BJ (cell line): ENCODE results near the gene XPNPEP2. TPM values are rescaled to one million over a fixed set of nuclear protein-coding genes. Genes with fewer than 3 reads are reported as not detected.

Experiments used
- CTCF ChIA-PET: fragments of 350-600 bp; formaldehyde crosslinking; extraction: SDS; loops from one replicate; lab custom pipeline; 2021; ENCODE audit warnings: antibody characterized with exemption, inconsistent platforms; lab: Yijun Ruan, JAX
- POLR2A ChIA-PET: fragments of 300-600 bp; sonication (Branson Sonifier 250); formaldehyde crosslinking; extraction: SDS; loops from one replicate; lab custom pipeline; 2021; ENCODE audit warnings: antibody characterized with exemption; lab: Charles Lee
- DNase-seq: peaks from one replicate; pipeline ENCODE4 v3.0.0-alpha.2; 2011; ENCODE audit warnings: low read depth
- H3K27me3 ChIP-seq: 2 replicates; pipeline ENCODE4 v1.6.0; 2011; ENCODE audit warnings: low read length; ENCODE audit not compliant: control insufficient read depth, insufficient read depth
- H3K36me3 ChIP-seq: 2 replicates; pipeline ENCODE4 v1.5.1; 2011; ENCODE audit warnings: low read length; ENCODE audit not compliant: control insufficient read depth, insufficient read depth
- H3K4me3 ChIP-seq: 2 replicates; pipeline ENCODE4 v1.5.1; 2011; ENCODE audit warnings: low read depth, mild to moderate bottlenecking, control low read depth, low read length
- polyA plus RNA-seq: library from polyadenylated mRNA; depleted of rRNA; stranded (reverse); fragments of >200 nt; gene quantifications from 2 replicates; pipeline ENCODE4 v1.2.3, GENCODE V29; 2011
- TF ChIP-seq, protein P1 (sequence below): IDR thresholded peaks from 2 replicates; pipeline ENCODE4 v1.5.1; 2011; ENCODE audit warnings: low read depth, mild to moderate bottlenecking, control low read depth, inconsistent platforms, low read length, moderate library complexity; ENCODE audit not compliant: insufficient read depth

Gene XPNPEP2
- polyA plus RNA-seq, 1 experiment, result 0.32 TPM

GRCh38 chrX:129719268-129719667 is 19.5 kb upstream of the XPNPEP2 start:
- TF ChIP-seq, protein P1, sequence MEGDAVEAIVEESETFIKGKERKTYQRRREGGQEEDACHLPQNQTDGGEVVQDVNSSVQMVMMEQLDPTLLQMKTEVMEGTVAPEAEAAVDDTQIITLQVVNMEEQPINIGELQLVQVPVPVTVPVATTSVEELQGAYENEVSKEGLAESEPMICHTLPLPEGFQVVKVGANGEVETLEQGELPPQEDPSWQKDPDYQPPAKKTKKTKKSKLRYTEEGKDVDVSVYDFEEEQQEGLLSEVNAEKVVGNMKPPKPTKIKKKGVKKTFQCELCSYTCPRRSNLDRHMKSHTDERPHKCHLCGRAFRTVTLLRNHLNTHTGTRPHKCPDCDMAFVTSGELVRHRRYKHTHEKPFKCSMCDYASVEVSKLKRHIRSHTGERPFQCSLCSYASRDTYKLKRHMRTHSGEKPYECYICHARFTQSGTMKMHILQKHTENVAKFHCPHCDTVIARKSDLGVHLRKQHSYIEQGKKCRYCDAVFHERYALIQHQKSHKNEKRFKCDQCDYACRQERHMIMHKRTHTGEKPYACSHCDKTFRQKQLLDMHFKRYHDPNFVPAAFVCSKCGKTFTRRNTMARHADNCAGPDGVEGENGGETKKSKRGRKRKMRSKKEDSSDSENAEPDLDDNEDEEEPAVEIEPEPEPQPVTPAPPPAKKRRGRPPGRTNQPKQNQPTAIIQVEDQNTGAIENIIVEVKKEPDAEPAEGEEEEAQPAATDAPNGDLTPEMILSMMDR, result no peak
- CTCF ChIA-PET, result no interaction called here
- peaks cover 4% of the 10 kb centered on the region for H3K27me3 ChIP-seq
- DNase-seq, result no peak
- no peak overlapping the region for H3K4me3 ChIP-seq
- no peaks in the 10 kb centered on the region for H3K36me3 ChIP-seq
- POLR2A ChIA-PET, result no interaction called here

- POLR2A ChIA-PET, result no interaction called here
- CTCF ChIA-PET, result interaction anchor here (1.9 kb wide), 1 partner anchor 88 kb away, joined by 4 read pairs; no protein-coding TSS in a partner anchor
- DNase-seq, result no peak
- peaks cover 3% of the 10 kb centered on the region; the same call in 1 of the 2 replicates for H3K27me3 ChIP-seq
- no peaks in the 10 kb centered on the region for H3K36me3 ChIP-seq
- no peak overlapping the region for H3K4me3 ChIP-seq
- TF ChIP-seq, protein P1, result no peak
These were observed 18.7 kb upstream of the XPNPEP2 start for GRCh38 chrX:129719931-129720530.

DNA sequence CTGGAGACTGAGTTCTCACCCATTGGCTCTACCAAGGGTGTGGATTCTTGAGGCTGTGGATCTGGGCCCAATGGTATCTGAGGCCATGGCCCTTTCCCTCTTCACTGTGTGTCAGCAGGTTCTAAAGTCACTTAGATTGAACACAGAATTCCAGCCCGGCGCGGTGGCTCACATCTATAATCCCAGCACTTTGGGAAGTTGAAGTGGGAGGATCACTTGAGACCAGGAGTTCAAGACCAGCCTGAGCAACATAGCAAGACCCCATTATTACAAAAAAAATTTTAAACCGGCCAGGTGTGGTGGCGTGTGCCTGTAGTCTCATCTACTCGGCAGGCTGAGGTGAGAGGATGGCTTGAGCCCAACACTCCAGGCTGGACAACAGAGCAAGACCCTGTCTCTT is 18.0 kb upstream of the XPNPEP2 start:
- Histone ChIP-seq H3K27me3 (peaks cover 3% of the 10 kb centered on the region; the same call in 1 of the 2 replicates), H3K36me3 (no peaks in the 10 kb centered on the region), H3K4me3 (no peak overlapping the region)
- DNase-seq, result no peak
- TF ChIP-seq, protein P1, result no peak
- ChIA-PET CTCF (interaction anchor here (1.3 to 1.9 kb wide), 2 partner anchors 83 to 89 kb away, joined by 4 read pairs; no protein-coding TSS in a partner anchor), POLR2A (no interaction called here)

DNA sequence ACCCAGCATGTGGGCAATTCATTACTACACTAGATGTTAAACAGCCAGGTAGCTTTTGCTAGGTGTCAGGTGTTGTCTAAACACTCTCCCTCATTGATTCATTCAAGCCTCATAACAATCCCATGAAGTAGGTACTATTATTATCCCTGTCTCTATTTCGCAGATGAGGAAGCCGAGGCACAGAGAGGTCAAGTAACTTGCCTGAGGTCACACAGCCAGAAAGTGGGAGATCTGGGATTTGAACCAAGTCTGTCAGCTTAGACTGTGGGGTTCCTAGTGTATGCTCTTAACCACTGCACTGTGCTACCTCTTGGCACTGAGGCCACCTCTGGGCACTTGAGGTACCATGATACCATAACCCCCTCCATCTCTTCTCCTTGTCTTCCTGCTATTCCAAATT is 17.4 kb upstream of the XPNPEP2 start:
- H3K27me3 ChIP-seq, result peaks cover 3% of the 10 kb centered on the region; the same call in 1 of the 2 replicates
- H3K4me3 ChIP-seq, result no peak overlapping the region
- H3K36me3 ChIP-seq, result no peaks in the 10 kb centered on the region
- TF ChIP-seq, protein P1, result no peak
- ChIA-PET POLR2A (no interaction called here), CTCF (interaction anchor here (1.3 to 1.9 kb wide), 2 partner anchors 83 to 90 kb away, joined by 4 read pairs; no protein-coding TSS in a partner anchor)
- no peak for DNase-seq

DNA sequence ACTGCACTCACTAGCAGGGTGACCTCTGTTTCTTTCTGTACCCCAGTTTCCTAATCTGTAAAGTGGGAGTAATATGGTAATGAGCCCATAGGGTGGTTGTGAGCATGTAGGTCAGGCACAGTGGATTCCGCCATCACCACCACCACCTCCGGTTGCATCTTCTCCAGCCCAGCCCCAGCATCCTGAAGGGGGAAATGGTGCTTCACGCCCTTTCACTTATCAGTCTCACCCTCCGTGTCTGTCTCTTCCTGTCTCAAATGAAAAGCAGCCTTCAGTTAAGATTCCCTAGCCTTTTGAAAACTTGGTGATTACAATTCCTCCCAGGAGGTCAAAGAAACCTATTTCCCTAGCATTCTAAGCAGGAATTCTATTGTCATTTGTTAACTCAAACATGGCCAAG is 16.9 kb upstream of the XPNPEP2 start:
- Histone ChIP-seq H3K36me3 (no peaks in the 10 kb centered on the region), H3K27me3 (peaks cover 3% of the 10 kb centered on the region; the same call in 1 of the 2 replicates), H3K4me3 (no peak overlapping the region)
- TF ChIP-seq, protein P1, result no peak
- DNase-seq, result no peak
- POLR2A ChIA-PET, result no interaction called here
- CTCF ChIA-PET, result interaction anchor here (1.3 to 1.9 kb wide), 2 partner anchors 84 to 90 kb away, joined by 4 read pairs; no protein-coding TSS in a partner anchor
